Measurements from ENCODE around the gene ZNF175. TPM values are rescaled to one million over a fixed set of nuclear protein-coding genes. Genes with fewer than 3 reads are reported as not detected.

ZNF175 gene
- total RNA-seq, 1 donor from 2014 or later, result 16.0 TPM

DNA sequence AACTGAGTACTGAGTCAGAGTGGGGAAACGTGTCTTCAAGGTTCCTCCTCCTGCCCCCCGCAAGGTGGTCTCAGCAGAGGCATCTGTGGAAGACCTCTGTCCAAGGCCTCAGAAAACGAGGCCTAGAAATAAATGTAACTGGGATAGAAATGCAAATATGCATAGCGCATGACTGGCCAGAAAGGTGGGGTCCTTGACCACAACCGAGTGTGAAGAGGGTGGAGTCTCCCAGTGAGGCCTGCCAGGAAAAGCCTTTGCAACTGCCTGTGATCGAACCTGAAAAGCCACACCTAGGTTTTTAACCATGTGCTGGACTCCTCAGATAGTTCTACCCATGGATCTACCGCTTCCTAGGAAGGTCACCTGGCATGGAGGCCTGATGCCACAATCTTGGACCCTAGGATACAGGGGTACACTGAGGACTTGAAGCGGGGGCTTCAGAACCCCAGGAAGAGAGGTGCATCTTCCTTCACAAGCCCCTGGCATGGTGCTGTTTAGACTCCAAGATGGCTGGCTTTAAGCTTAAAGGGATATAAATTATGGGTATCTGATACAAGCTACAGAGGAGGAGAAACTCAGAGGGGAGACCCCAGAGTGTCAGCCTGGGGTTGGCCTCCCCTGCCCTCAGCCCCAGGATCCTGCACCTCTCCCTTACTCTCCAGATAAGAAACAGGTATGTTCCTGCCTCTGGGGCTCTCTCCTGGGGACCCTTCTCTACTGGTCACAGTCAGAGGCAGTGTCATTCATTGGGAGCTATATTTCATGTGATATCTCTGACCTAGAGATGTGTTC, 21.4 kb upstream of the ZNF175 start:
- no peak for DNase-seq (ENCODE audit: low spot score)

DNA sequence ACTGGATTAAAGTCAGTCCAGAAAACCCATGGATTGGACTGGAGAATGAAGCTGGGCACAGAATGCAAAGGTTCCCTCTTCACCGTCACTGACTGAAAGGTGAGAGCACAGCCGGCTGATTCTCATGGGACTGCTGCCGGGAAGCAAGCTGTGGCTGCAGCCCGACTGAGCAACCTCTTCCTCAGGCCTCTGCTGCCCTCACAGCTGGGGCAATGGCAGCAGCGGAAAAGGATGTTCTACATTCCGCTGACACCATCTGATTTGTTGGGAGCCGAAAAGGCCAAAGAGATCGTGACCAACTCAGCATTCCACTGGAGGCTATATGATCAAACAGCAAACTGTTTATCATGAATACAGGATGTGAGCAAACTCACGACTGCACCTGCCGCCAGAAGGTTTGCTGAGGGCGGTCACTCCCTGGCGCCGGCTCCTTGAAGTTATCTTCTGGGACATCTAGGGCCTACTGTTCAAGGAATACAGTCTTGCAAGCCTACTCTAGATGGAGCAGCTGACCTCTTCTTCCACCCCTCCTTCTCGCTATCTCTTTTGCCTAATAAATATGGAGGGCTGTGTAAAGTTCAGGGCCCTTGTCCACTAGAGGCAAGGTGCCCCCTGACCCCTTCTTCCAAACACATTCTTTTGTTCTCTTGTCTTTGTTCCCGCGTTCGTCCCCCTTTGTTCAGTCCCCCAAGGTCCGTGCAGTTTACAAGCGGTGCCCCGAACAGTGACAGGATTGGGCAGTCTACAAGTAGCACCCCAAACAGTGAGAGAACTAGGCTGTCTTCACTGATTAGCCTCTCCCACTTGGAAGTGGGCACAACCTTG, 20.0 kb upstream of the ZNF175 start:
- DNase-seq (ENCODE audit: low spot score), result no peak

DNA sequence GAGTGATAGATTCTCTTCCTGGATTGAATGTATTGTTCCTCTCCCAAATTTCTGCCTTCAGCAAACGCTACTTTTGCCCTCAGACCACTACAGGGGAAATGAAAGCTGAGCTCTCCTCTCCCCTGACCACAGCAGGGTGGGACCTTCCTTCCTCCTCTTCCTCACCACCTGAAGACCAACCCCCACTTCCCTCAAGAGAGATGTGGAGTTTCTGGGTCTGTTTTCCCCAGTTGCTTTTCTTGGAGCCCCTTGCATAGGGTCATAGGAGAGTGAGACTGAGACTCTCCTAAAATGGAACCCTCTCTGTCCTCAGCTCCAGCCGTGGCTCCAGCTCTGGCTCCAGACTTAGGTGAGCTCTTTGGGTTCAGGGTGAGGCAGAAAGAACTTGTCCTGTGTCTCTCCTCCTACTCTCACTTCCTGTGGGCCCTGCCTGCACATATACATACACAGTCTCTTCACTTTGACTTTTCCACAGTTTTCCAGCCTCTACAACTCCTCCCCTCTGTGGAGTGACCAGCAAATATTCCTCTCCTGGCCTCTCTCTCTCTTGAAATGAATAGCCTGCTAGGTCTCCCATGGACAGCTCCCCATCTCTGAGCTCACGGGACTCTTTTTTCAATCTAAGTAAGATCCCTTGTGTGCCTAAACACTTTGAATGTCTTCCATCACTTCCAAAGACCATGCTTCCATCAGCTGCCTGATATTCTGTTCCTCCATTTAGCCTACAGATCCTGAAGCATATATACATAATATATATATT, 19.2 kb upstream of the ZNF175 start:
- DNase-seq (ENCODE audit: low spot score), result no peak

DNA sequence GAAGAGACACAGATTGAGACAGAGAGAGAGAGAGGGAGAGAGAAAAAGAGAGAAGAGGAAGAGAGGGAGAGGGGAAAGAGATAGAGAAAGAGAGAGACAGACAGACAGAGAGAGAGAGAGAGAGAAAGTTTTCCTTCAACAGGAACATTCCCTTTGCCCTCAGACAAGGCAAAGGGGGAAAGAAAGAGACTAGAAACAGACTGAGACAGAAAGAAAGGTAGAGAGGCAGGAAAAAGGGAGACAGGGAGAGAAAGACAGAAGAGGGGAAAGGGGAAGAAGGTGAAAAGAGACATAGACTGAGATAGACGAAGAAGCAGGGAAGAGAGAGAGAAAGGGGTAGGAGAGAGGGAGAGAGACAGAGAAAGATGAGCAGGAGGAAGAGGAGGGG, 18.5 kb upstream of the ZNF175 start:
- no peak for DNase-seq (ENCODE audit: low spot score)

DNA sequence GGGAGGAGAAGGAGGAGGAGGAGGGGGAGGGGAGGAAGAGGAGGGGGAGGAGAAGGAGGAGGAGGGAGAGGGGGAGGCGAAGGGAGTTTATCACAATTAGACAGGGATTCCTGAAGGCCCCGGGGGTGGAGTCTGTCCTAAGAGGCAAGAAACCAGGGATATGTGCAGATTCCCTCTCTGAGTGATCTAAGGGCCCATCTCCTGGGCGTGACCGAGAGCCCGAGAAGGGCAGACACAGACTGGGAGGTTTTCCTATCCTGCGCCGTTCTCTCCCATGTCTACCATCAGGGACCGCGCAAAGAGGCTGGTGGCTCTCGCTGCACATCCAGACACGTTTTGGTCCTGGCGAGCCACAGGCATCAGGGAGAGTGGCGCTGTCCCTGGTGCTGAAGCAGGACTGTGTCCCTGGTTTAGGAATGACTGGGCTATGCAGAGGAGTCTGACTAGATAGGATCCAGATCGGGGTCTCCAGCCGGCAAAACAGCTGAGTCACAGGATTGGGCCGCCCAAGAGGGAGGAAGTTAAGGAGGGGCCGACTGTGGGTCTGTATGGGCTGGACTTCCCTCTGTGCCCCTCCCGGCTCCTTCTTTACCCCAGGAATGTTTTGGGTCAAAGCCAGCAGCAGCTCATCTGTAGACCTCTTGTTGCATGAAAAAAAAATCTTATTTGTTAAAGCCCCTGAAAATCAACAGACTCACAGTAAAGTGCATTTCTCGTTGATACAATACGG, 17.9 kb upstream of the ZNF175 start:
- DNase-seq (ENCODE audit: low spot score), result no peak

DNA sequence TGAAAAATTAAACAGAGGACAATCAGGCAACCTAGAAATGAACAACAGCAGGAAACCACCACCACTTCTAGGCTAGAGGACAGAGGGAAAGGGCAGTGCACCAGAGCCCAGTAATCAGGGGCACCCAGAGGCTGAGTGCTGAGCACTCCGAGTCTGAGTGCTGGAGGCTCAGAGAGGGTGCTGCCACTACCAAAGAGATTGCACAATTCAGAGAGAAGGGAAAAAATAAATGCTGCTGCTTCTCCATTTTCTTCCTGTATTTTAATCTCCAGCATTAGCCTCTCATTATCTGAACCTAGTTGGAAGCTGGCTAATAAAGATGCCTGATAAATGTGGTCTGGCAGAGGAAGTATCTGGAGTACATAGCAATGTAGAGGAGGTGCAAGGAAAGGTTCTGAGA, 11.8 kb upstream of the ZNF175 start:
- DNase-seq (ENCODE audit: low spot score), result no peak

DNA sequence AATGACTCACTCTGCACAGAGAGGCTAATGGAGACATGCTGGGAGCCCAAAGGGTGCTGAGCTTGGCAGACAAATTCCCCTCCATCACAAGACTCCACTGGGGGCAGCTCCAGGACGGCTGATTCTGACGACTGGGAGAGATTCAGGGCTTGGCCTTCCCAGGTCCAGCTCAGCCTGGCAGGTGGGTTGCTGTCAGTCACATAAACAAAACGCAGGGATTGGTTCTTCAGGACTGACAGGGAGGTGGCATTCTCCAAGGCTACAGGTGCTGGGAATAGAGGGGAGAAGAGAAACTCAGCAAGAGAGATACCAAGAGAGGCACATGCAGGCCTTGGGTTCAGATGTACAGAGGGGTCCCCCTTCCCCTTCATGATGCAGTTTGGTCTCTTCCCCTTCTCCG, 10.7 kb upstream of the ZNF175 start:
- DNase-seq (ENCODE audit: low spot score), result no peak

DNA sequence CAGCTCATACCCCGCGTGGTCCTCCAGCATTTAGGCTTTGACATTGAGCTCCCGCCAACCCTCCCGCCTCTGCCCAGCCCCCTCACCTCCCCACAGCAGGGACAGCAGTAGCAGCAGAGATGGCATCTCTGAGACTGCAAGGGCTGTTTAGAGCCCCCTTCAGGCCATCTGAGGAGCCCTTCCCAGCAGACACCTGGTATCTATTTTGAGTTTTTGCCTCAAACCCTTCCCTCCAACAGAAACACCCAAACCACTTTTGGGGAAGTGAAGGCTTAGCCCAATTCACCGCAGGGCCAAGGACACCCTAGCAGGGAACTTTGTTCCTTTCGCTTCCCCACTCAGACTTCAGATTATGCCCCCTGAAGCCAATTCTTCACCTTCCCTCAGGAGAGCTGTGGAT, 6.3 kb upstream of the ZNF175 start:
- DNase-seq (ENCODE audit: low spot score), result no peak

DNA sequence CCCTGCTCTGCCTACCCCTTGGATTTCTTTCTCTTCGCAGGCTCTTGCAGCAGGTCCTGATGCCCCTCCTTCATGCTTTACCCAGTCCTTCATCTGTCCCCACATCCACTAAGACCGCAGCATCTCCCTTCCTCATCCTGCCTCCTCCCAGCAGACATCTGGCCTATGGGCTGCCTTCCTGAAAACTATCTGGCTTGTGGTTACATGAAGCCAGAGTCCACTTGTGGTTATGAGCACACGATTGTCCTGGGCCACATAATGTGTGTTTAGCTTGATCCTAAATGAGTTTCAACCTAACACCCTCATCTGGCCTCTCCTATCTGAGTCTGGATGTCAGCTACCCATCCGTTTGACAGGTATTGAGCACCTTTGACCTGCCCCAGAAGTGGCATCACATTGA, 5.5 kb upstream of the ZNF175 start:
- no peak for DNase-seq (ENCODE audit: low spot score)

DNA sequence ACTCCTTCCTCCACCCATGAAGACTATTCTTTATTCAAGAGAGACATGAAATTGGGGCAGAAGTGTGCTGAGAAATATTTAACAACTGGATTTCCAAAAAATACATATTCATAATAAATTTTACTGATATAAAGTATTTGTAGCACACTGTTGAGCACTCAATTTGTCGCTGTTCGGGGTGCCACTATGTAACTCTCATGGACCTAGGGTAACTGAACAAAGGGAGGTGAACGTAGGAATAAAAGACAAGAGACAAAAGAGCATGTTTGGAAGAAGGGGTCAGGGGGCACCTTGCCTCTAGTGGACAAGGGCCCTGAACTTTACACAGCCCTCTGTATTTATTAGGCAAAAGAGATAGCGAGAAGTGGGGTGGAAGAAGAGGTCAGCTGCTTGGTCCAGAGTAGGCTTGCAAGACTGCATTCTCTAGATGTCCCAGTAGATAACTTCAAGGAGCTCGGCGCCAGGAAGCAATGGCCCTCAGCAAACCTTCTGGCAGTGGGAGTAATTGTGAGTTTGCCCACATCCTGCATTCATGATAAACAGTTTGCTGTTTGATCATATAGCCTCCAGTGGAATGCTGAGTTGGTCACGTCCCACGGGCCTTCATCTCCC, 4.5 kb upstream of the ZNF175 start:
- no peak for DNase-seq (ENCODE audit: low spot score)

DNA sequence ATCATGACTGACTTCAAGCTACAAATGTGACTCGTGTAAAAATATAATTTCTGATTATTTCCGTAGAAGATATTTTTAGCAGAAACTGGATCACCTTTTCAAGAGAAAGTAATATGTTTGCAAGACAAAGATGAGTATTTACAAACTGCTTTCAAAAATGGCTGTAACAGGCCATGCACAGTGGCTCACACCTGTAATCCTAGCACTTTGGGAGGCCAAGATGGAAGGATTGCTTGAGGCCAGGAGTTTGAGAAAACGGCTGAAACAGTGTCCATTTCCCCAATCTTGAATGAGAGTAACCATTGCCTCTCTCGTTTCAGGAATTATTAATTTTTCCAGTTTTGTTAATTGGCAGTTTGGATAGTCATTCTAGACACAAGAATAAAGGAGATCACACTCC, 3.5 kb upstream of the ZNF175 start:
- DNase-seq (ENCODE audit: low spot score), result no peak

DNA sequence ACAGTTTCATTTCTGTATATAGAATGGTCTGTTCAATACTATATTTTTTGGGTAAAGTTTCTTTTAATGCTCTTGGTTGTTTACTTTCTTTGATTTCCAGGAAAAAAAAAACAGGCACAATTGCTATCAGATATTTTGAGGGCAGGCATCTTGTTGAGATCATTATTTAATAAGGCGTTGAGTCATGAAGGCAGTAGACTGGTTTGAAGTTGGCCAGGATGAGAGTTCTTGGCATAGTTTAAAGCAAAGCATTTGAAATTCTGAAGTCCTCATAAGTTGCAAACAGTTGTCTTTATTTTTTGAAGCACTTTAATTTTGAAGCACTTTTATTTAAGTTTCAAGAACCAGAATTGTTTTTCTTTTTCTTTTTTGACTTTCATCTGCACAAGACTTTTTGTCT, 2.6 kb upstream of the ZNF175 start:
- DNase-seq (ENCODE audit: low spot score), result no peak

DNA sequence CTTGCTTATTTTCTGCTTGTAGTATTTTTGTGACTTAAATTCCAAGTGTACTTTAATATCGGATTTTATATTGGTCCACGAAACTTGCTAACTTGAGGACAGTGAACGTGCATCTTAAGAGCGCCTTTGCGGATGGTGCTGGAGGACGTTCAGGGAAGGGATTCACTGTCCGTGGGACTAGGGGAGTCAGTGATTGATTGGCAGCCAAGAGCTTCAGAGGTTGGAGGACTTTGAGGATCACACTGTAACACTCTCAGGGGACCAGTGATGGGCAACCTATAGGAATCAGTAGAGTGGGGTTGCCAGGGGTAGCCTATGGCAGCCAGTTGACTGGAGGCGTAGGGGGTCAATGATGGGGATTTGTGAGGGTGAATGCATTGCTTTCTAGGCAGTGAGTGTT, 516 bp downstream of the ZNF175 start:
- DNase-seq (ENCODE audit: low spot score), result no peak

DNA sequence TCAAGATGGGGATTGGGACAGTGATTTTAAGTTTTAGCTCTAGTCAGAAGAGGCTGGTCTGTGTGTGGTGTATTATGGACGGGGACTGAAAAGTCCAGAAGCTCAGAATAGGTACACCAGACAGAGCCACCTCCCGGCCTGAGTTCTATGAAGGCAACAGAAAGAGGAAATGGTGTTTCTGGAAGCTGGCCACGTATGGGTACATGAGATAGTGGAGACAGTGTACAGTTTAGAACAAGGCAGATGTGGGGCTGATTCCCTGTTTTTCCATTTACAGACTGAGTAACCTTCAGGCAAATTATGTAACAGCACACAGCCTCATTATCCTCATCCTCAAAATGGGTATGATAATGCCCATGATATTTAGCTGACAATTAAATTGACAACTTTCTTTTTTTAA, 1.3 kb downstream of the ZNF175 start:
- no peak for DNase-seq (ENCODE audit: low spot score)

DNA sequence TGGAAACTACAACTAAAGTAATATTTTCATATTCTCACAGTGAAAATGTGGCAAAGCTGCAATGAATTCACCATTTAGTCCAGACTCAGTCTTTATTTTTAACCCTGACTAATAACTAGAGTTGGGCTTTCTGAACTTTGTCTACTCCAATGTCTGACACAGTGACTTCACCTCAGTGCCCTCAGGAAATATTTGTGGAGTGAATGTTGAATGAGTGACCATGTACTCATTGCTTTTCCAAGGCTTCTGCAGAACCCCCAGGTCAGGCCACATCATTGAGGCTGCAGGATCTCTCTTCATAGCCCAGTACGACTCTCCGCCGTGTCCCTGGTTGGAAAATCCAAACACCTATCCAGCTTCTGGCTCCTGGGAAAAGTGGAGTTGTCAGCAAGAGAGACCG, 1.8 kb downstream of the ZNF175 start:
- DNase-seq (ENCODE audit: low spot score), result no peak

DNA sequence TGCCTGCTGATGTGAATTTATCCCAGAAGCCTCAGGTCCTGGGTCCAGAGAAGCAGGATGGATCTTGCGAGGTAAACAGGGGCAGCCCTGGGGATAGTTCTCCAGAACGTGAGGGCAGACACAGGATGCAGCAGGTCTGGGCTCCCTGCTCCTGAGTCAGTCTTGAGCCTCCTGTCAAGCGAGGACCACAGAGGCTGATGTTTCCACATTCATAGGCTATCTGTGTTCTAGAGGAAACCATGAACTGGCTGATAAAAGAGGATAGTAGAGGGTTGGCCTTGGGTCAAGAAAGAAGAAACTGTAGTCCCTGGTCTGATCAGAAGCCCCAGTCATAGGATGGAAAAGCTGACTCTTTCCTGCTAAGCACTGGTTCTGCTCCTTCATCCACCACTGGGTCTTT, 2.2 kb downstream of the ZNF175 start:
- no peak for DNase-seq (ENCODE audit: low spot score)

DNA sequence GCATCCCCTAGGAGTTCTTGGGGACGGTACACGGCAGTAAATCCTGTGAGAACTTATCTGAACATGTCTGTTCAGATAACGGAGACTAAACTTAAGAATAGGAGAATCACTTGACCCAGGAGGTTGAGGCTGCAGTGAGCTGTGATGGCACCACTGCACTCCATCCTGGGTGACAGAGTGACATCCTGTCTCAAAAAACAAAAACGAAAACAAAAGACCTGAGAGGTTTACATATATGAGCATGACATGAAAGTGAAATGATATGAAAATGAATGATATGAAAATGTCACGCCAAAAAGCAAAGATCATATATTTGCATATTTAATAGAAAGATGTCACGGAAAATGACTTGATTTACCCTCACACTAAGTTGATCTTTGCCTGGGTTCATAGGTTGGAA, 5.8 kb downstream of the ZNF175 start:
- no peak for DNase-seq (ENCODE audit: low spot score)

DNA sequence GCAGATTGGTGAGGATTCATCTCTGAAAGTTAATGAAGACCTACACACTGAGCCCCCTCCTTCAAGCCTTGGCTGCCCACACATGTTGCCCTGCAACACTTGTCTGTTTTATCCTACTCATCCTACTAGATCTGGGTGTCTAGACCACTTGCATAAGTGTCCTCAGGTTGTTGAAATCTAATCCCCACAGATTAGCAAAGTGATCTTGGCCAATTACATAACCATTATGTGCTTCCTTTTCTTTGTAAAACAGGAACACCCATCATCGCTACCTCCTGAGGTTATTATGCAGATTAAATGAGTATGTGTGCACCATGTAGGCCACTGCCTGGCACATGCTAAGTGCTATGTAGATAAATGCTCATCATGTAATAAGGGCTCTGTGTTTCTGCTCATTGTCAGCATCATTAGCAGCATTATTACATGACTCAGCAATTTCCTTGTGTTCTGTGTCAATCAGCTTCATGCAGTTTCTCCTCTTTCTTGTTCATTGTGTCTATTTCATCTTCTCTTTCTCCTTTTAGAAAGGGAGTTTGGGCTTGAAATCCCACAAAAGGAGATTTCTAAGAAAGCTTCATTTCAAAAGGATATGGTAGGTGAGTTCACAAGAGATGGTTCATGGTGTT, 15.1 kb downstream of the ZNF175 start:
- no peak for DNase-seq (ENCODE audit: low spot score)

DNA sequence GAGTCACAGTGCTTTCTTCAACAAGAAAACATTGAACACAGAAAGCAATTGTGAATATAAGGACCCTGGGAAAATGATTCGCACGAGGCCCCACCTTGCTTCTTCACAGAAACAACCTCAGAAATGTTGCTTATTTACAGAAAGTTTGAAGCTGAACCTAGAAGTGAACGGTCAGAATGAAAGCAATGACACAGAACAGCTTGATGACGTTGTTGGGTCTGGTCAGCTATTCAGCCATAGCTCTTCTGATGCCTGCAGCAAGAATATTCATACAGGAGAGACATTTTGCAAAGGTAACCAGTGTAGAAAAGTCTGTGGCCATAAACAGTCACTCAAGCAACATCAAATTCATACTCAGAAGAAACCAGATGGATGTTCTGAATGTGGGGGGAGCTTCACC, 15.7 kb downstream of the ZNF175 start:
- no peak for DNase-seq (ENCODE audit: low spot score)

DNA sequence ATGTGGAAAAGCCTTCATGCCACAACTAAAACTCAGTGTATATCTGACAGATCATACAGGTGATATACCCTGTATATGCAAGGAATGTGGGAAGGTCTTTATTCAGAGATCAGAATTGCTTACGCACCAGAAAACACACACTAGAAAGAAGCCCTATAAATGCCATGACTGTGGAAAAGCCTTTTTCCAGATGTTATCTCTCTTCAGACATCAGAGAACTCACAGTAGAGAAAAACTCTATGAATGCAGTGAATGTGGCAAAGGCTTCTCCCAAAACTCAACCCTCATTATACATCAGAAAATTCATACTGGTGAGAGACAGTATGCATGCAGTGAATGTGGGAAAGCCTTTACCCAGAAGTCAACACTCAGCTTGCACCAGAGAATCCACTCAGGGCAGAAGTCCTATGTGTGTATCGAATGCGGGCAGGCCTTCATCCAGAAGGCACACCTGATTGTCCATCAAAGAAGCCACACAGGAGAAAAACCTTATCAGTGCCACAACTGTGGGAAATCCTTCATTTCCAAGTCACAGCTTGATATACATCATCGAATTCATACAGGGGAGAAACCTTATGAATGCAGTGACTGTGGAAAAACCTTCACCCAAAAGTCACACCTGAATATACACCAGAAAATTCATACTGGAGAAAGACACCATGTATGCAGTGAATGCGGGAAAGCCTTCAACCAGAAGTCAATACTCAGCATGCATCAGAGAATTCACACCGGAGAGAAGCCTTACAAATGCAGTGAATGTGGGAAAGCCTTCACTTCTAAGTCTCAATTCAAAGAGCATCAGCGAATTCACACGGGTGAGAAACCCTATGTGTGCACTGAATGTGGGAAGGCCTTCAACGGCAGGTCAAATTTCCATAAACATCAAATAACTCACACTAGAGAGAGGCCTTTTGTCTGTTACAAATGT, 16.4 kb downstream of the ZNF175 start:
- DNase-seq (ENCODE audit: low spot score), result no peak

Measured in ureter (tissue), 1 donor.